ENCODE data around the gene VCPKMT.
"Not testable (repeated sequence)": the region's sequence is repeated elsewhere in the genome, so short reads cannot be mapped to it uniquely, and the experiment has no call there.

VCPKMT gene

DNA sequence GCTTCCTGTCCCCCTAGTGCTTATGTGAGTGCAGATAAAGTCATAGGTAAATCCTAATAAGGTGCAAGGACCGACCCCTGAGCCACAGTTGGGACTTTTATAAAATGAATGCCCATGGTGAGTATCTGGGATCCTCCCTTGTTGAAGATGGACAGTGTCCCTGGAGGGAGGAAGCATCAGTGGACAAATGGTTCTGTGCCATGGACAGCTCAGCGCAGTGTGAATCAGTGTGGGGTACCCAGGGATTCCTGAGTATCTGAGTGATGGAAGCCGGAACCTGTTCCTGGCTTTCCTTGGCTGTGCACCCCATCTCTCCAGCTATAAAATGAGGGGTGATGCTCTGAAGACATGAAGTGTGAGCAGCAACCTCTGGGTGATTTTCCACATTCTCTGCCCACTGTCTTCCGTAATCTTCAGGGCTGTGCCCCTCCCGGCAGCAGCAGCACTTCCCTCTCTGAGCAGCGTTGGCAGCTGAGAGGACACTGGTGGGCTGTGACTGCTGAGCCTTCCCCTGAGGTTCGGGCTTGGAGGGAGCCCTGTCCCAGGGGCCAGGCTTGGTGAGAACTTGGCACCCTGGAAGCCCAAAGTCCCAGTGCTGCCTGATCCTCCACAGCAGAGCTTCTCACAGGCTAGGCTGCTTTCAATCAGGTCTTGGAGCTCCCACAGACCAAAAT lies 25.0 kb downstream of the VCPKMT start:
- no peak for DNase-seq

DNA sequence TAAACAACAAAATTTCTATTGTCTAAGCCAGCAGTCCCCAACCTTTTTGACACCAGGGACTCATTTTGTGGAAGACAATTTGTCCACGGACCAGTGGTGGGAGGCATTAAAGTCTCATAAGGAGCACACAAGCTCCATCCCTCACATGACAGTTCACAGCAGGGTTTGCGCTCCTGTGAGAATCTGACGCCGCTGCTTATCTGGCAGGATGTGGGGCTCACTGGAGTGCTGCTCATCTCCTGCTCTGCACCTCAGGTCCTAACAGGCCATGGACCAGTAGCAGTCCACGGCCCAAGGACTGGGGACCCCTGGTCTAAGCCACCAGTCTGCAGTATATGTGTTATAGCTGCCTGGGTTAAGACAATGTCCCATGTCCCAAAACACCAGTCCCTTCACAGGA lies 27.2 kb downstream of the VCPKMT start:
- DNase-seq: no peak

DNA sequence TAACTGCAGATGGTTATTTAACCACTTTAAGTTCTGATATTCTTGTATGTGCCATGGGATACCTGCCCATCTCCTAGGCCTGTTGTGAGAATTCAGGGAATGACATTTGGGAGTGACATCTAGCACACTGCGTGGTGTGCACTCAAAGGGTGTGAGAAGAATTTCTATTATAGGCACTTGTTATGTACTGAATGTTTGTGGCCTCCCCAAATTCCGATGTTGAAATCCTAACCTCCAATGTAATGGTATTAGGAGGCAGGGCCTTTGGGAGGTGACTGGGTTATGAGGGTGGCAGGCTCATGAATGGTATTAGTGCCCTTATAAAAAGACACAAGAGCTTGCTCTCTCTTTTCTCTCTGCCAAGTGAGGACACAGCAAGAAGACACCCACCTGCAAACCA lies 27.6 kb downstream of the VCPKMT start:
- no peak for DNase-seq

DNA sequence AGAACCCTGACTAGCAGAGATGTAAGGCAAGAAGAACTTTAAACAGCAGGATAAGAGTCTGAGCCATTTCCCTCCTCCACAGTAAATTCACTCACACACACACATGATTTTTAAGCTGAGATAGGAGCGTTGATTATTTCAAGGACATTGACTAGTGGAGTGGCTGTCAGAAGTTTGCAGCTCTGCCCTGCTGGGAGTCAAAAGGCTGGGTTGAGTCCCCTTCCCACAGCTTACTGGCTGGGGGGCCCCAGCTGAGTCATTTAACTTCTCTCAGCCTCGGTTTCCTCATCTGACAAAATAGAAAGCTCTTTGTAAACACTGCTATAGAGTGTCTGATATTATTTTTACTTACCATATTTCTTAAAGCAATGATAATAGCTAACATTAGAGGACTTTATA lies 28.3 kb downstream of the VCPKMT start:
- DNase-seq: no peak

DNA sequence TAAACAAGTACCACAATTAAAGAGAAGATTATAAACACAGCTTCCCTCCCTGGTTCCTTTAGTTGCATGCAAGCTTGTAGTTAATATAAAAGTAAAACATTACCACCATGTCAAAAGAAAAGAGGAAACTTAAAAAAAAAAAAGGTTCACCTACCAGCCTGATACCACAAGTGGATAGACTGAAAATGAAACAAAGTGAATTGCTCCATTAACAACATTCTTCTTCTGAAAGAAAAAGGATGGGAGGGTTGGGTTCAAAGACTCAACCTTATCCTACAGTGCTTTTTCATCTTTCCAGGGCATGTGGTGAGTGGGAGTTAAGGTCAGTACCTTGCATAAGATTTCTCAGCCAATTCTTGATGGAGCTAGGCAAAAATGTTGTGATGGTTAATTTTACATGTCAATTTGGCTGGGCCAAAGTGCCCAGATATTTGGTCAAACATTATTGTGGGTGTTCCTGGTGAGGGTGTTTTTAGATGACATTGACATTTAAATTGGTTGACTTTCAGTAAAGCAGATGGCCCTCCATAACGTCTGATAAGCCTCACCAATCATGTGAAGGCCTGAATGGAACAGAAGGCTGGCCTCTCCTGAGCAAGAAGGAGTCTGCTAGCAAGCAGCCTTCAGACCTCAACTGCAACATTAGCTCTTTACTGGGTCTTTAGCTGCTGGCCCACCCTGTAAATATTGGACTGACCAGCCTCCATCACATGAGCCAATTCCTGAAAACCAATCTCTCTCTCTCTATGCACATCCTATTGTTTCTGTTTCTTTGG lies 28.8 kb downstream of the VCPKMT start:
- no peak for DNase-seq

DNA sequence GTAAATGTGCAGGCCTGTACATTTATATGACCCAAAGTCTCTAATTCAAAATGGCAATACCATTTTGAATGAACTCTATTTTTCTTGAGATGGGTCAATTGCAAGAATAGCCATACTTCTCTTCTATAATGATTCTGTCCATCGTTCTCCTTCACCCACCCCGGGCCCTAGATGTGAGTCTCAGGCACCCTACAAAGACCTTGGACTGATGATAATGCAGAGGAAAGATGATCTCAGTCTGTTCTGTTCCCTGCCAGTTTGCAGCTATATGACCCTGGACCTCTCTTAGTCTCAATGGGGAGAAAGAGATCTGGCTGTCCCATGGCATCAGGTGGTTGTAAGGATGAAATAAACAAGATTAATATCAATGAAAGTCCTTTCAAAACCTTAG lies 30.1 kb downstream of the VCPKMT start:
- no peak for DNase-seq

DNA sequence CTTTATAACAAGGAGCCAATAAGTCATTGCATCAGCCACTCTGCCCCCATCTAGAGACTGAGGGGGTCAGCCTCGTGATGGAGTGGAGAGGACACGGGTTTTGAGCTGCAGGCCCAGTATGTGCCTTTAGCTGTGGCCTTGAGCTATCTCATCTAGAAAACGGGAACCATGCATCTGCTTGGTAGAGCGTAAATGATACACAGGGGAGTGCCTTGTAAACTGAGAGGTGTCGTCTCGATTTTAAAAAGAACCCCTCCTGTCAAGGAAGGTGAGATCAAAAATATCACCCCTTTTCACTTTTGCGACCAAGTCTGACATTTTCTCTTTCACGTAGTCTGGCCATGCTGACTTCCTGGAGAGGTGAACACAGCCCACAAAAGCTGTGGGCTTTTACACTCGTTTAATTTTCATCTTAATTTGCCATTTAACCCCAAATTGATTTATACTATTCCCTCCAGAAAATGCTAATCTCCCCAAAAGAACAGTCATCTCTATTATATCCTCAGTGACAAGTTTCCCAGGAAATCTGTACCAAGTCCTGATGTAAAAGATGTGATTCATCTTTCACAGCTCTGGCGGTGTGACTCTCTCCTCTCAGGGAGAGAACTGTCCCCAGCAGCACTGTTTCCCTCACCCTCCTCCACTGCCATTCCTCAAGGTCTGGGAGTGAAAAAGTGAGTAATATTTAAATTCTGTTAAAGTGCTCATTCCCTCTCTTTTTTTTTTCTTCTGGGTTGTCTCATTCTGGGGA lies 30.6 kb downstream of the VCPKMT start:
- DNase-seq: no peak

DNA sequence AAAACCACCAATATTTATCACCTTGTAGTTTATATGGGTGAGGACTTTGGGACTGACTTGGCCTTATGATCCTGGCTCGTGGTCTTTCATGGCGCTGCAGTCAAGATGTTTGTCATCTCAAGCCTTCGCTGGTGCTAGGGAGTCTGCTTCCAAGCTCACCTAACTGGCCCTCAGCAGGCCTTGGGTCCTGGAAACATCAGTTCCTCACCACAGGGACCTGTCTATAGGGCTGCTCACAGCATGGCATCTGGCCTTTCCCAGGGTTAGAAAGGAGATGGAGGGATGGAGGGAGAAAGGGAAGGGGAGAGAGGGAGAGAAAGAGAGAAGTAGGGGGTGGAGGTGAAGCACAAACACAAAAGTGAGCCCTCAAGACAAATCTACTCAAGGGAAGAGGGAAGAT lies 31.7 kb downstream of the VCPKMT start:
- DNase-seq: no peak

DNA sequence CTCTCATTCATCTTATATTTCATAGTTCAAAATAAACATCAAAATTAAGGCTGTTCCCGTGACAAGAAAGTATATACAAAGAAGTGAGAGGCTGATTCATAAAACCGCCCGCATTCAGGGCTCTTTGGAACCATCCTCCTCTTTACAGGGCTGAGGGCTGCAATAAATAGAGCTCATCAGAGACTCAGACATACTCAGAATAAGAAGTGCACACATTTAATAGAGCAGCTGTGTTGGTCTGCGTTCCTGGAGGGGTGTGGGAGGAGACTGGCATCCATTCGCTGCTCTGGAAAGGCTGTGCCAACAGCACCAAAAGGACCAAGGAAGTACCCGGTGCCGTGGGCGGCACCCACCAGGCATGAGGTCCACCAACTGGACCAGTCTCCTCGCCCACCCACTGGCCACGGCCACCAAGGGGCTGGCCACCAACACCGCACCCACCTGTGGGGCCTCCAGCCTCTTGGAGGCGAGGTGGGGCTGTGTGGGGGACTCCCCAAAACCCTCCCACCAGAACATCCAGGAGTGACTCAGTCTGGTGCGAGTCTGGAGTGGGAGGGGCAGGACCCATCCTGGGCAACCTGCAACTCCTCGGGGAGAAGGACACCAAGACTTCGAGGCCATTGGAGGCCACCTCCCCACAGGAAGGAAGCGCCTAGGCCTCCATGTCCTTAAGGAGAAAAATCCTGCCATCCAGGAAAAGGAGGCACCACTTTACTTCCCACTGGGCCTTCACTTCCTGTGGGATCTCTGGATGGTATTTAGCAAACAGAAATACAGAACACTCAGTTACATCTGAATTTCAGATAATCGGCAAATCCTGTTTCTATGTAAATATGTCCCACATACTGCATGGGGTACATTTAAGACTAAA lies 32.7 kb downstream of the VCPKMT start:
- DNase-seq: no peak

DNA sequence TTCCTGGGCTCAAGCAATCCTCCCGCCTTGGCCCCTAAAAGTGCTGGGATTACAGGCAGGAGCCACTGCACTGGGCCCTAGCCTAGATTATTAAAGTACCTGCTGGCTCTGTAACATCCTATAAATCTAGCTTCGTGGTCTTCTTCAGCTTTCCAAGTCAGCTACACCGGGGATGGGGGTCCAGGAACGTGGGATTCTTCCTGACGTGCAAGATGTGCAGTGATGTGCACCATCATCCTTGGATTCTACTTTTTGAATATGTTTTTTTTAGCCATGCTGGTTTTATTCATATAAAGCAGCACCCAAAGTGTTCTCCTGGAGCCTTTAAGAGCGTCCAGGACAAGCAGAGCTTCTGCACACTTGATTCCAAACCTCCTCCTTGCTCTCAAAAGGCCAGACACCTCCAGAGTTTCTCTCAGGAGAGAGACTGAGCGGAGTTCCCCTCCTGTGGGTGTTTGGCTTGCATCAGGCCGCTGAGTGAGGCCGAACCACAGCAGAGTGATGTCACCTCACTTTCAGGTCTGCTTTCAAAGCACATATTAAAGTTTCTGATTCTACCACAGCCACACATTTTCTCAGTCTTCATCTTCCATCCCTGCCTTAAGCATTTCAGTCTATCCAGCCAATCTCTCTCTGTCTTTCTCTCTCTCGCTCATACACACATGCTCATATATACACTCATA lies 33.4 kb downstream of the VCPKMT start:
- no peak for DNase-seq

DNA sequence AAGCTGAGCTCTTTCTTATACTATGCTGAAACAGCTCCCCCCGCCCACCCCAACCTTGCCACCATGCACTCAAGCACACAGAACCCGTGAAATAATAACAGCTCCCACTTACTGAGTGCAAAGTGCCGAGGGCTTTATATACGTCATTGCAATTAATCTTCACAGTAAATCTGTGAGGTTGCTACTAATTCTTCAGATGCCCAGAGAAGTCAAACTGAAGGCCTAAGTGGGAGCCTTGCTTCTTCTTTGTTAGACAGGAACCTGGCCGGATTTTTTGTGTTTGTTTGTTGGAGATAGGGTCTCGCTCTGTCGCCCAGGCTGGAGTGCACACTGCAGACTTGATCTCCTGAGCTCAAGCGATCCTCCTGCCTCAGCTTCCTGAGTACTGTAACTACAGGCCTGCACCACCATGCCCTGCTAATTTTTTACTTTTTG lies 34.0 kb downstream of the VCPKMT start:
- no peak for DNase-seq

DNA sequence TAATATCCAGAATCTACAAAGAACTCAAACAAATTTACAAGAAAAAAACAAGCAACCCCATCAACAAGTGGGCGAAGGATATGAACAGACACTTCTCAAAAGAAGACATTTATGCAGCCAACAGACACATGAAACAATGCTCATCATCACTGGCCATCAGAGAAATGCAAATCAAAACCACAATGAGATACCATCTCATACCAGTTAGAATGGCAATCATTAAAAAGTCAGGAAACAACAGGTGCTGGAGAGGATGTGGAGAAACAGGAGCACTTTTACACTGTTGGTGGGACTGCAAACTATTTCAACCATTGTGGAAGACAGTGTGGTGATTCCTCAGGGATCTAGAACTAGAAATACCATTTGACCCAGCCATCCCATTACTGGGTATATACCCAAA lies 37.3 kb downstream of the VCPKMT start:
- not testable (repeated sequence) for DNase-seq

DNA sequence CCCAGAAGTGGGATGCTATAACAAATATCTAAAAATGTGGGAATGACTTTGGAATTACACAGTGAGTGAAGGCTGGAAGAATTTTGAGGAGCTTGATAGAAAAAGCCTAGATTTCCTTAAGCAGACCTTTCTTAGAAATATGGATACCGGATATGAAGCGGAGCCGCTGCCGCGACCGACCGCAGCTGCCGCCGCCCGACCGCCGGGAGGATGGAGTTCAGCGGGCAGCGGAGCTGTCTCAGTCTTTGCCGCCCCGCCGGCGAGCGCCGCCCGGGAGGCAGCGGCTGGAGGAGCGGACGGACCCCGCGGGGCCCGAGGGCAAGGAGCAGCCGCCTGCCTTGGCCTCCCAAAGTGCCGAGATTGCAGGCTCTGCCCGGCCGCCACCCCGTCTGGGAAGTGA lies 42.7 kb downstream of the VCPKMT start:
- not testable (repeated sequence) for DNase-seq

DNA sequence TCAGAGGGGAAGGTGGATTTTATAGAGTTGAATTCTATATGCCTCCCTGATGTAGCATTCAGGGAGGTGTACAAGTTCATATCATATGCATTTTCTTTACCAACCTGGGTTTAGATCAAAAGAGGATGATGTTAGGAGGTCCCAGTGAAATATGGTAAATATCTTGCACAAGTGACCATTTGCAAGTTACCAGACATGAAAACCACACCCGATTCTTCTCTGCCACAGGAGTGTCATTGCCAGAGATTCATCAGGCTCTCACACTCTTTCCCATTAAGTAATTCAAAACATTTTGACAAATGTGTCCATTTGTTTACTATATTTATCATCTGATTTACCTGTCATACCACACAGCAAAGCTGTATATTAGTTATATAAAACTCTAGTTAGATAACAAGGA lies 44.0 kb downstream of the VCPKMT start:
- no peak for DNase-seq

DNA sequence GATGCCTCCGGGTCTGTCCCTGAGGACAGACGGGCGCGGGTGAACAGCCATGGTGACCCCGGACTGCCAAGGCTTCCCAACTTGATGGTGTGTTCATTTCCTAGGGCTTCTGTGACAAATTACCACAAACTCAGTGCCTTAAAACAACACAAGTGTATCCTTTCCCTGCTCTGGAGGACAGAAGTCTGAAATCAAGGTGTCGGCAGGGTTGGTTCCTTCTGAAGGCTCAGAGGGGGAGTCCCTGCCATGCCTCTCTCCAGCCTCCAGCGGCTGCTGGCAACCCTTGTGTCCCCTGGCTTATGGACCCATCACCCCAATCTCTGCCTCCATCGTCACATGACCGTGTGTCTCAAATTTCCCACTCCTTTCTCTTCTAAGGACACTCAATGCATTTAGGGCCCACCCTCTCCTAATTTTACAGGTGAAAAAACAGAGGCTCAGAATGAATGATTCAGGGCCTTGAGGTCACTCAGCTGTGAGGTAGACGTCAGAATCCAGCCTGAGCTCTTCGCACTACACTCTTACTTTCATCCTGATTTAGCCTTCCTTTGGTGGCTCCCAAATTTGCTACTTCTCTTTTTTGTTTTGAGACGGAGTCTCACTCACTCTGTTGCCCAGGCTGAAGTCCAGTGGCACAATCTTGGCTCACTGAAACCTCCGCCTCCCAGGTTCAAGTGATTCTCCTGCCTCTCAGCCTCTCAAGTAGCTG lies 45.4 kb downstream of the VCPKMT start:
- DNase-seq: no peak

DNA sequence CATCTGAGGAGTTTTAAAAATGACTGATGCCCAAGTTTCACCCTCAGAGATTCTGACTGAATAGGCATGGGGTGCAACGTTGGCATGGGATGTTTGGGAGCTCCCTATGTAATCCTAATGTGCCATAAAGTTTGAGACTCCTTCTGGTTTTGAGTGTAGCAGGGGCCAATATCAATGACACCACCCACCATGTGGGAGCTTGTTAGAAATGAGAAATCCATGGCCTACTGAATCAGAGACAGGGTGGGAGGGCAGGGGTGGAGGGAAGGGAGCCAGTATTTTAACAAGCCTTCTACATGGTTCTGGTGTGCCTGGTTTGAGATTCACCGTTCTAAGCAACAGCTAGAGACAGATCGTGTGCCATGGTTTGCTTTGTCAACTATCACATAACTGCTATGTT lies 46.1 kb downstream of the VCPKMT start:
- DNase-seq: no peak

DNA sequence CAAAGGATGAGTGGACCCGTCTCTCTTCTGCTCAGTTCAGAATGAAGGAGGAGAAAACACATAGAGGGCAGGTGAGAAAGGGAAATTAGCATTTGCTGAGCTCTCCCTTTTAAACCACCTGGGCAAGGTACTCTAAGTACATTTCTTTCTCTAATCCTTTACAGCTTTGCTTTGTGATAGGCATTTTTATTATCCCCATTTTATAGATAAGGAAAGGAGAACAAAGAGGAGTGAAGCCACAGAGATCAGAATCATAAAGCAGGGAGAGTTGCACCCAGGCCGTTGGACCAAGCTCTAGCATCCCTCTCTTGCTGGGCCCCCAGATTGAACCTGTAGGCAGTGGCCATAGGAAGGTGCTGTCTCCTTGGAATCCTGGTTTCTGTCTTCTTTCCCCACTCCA lies 47.0 kb downstream of the VCPKMT start:
- no peak for DNase-seq

DNA sequence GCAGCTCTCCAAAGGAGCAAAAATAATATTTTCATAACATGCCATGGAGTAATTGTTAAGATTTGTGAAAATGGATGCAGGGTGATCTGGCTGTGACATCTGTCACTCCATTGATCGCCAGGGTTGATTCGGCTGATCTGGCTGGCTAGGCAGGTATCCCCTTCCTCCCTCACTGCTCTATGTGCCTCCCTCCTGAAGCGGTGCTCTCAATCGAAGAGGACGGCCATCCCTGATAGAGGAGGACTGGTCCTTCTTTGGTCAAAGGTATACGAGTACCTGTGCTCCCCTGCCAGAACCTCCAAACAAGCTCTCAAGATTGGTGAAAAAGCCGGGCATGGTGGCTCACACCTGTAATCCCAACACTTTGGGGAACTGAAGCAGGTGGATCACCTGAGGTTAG lies 47.9 kb downstream of the VCPKMT start:
- DNase-seq: no peak

DNA sequence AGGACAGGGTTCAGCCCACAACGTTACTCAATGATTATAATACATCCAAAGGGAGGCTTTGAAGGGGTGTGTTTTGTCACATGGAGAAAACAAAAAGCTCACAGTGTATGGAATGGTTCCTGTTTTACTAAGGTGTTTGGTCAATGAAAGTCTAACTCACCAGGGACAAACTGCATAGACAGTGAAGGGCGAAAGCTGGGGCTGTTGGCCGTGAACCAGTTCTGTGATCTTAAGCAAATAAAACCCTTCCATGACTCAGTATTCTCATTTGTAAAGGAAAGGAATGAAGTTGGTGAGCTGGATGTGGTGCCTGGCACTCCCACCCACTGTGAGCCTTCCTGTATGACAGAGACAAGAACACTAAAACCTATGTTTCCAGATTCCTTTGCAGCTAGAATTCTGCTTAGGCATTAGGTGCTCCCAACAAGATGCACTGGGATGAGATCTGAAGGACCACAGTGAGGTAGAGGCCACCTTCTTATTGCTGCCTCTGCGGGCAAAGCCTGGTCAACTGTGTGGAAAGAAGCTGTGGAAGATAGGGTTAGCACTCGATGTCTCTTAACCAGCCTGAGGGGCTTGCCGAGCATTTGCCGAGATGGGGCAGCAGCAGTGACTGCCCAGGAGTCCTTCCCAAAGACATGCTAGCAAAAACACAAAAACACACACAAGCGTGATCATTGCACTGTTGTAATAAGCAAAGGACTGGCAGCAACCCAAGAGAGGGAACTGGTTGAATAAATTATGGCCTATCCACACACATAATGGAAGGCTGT lies 48.5 kb downstream of the VCPKMT start:
- DNase-seq: no peak

DNA sequence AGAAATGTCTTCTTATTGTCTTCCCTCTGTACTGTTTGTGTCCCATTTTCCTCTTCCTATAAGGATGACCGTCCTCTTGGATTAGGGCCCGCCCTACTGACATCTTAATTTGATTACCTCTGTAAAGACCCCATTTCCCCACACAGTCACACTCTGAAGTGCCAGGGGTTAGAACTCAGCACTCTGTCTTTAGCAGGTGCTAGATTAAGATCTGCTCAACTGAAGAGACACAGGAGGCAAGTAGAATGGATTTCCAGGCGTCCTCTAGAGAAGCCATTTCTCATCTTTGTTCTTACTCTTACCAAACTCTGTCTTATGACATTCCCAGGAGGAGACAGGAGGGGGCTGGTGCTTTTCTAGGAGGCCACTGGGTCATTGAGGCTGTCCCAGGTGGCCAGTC lies 50.8 kb downstream of the VCPKMT start:
- DNase-seq: no peak

DNA sequence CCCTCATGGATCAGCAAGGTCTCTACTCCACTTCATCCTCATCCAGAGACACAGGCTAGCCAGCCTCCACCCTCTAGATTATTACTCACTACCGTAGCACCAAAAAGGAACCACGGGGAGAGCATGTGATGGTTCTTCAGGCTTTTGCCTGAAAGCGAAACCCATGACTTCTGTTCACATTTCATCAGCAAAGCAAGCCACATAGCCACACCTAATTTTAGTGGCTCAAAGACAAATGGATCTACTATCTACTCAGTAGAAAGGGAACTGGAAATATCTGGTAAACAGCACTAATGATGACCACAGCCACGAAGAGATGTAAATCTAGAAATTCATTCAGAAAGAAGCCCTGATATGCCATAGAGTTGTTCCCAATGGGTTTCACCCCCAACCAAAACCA lies 51.4 kb downstream of the VCPKMT start:
- no peak for DNase-seq

Data from NCI-H1092 treated with DMSO at 0.1 percent for 48 hours (cell line).